Stimulated activated CD4-positive, alpha-beta T cell treated with anti-CD3 and anti-CD28 coated beads, Interleukin-4, amount 100 ng/mL, for 24 hours (primary cell): ENCODE measurements around the gene TSHR.

Experiments used
- DNase-seq: peaks from one replicate; pipeline ENCODE4 v3.0.0-alpha.2; 2020

TSHR gene

DNA sequence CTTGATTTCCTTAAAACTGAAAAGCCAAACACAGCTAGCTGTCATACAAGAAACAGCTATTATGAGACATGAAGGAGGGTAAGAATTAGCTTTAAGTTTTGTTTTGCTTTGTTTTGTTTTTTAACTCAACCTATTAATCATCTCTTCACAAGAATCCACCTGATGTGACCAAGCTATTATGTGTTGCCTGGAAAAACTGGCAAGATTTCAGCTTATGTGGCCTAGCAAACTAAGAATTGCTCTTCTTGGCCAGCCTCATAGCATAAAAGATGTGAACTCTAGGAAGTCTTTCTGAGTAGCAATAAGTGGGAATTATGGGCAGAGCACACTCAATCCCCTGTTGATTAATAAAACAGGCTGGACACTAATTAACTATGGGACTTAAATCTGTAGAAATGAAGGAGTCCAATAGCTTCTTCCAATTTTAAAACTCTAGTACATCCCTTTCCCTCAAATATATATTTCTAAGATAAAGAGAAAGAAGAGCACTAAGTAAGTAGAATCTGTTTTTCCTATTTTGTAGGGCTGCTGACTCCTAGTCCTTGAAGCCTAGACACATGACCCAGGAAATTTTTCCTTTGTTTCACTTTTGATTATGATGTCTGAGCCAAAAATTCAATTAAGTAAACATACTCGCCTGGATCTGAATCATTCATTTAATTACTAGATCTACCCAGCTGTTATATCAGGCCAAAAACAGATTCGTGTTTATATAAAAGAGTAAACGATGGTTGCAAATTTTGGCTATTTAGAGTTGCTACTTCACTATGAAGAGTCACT is 189.6 kb downstream of the TSHR start:
- DNase-seq = no peak

DNA sequence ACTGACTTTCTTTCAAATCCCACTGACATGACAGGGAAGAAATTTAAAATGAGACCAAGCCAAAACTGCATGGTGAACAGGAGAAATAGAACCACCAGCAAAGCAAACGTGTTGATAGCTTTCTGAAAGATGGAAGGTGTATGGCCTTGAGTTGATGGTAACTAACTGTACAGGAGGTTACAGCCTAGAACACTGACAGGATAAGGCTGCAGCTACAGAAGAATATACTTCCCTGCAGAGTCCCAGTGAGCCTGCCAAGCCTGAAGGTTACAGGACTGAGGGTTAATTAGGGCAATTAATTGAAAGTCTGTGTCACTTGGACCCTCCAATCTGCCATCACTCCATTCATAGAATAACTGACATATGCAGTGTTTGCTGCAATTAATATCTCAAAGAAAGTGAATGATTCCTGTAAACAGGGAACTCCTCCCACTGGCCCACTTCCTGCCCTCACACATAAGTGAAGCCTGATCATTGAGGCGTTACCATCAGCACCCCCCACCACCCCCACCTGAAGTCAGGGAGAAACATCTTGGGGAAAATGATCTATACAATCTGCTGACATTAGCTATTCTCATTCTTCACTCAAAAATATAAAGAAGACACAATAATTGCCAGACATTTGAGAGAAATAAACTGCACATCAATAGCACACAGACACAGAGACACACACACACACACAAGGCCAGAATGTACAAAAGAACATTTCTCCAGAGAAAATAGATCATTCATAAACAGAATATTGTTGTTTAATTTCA is 191.9 kb downstream of the TSHR start:
- no peak for DNase-seq

- no peak for DNase-seq
These were observed 193.2 kb downstream of the TSHR start for GRCh38 chr14:81148635-81149034.

DNA sequence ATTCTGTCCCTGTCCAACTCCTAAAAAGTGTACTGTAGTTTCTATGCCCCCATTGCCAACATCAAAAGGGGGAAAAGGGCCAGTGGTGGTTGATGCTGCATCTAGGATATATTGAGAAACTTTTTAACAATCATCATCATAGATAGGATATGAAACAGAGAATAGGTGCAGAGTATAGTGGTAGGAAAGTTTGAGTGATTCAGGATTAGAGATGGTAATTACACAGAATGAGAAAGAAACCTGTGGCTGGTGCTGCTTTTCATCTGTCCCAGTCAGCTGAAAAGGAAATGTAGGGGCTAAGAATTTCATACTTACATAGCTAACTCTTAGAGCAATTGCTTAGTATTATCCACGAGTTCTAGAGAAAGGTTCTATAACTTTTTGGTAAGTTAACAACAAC is 197.8 kb downstream of the TSHR start:
- DNase-seq = no peak

- no peak for DNase-seq
These were observed 202.0 kb downstream of the TSHR start for GRCh38 chr14:81157431-81157830.

GRCh38 chr14:81161088-81161487 is 205.7 kb downstream of the TSHR start:
- no peak for DNase-seq

DNA sequence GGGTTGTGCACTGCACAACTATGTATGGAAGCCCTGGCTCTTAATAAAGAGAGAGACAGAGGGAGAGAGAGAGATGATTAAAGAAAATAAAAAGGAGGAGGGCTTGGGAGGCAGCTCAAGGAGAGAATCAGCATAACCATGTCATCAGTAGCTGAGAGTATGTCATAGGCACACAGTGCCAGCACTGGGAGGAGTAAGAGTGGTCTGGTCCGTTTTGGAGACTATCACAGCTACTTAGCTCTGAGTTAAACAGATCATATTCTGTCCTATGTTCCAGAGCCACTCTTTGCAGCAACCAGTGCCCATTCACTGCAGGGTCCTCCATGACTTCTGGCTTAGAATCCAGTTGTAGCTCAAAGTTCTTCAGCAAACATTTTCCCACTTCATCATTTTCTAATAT is 206.3 kb downstream of the TSHR start:
- DNase-seq = no peak

- no peak for DNase-seq
These were observed 207.5 kb downstream of the TSHR start for GRCh38 chr14:81162941-81163340.

GRCh38 chr14:81164167-81164774 is 208.8 kb downstream of the TSHR start:
- DNase-seq = peak; percentile 67

GRCh38 chr14:81165188-81165587 is 209.8 kb downstream of the TSHR start:
- DNase-seq = no peak

DNA sequence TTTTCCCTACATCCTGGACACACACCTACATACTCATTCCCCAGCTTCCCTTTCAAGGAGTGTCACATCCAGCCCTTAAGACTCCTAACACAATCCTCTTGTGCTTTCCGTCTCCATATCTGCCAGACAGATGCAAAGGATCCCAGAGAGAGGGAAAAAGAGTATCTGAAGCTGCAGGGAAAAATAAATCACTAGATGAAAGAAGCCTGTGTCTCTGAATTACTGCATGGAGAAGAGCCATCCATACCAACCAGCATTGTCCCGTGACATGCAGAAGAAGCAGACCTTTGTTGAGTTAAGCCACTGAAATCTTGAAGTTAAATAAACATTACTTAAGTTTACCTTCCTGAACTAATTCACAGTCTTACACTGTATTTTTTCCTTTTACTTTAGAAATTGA is 210.7 kb downstream of the TSHR start:
- no peak for DNase-seq

DNA sequence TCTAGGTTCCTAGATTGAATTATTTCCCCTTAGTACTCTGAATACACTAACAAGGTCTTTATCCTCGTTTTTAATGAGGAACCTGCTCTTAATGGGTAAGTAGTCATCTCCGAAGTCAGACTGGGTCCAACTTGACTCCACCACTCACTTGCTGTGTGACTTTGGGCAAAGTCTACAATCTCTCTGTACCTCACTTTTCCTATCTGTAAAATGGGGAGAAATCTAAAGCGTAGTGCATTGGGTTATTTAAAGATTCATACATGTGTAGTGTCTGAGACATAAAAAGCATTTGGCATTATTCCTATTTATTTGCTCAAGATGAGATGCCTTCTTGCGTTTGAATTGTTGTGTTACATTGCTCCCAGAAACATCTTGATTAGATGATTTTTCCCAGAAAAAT is 213.8 kb downstream of the TSHR start:
- no peak for DNase-seq

GRCh38 chr14:81169711-81170103 is 214.3 kb downstream of the TSHR start:
- peak; percentile 8 for DNase-seq

DNA sequence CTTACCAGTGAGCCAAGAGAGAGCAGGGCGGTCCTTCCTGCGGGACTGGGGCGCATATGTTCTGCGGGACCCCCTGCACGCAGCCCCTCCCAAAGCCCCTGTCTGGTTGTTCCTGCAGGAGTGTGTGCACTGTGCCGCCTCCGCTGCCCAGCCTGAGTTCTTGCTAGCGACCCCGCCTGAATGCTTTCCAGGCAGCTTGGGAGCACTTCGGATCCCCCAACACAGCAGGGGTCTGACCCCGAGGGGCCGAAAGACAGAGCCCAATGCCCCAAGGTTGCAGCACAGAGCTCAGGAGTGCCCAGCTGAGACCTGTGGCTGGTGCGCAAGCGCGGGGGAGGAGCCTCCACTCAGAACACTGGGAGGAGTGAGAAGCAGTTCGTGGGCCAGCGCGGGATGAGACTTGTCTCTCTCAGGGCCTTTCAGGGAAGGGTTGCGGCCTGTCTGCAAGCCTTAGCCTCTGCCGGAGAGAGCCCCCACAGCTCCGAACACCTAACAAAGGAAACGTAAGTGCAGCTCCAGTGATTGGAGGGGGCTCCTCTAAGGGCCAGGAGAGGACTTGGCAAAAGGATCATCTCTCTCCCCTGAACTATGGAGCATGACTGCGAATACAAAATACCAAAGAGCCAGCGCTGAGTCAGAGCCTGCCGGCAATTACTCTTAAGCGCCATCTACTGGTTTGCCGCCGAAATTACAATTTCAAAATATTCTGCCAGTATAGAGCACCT is 214.8 kb downstream of the TSHR start:
- DNase-seq = peak; percentile 91

DNA sequence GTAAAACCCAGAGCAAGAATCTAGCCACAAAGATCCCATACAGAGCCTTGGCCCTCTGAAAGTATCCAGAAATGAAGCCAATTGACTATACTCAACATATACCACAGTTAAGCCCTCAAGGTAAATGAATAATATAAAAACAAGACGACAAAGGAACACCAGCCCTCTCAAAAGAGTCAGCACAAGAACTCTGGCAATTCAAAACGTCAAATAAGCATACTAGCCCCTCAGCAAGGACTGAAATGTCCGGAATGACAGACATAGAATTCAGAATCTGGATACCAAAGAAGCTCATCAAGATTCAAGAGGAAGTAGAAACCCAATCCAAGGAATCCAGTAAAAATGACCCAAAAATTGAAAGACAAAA is 215.4 kb downstream of the TSHR start:
- no peak for DNase-seq

GRCh38 chr14:81172353-81172752 is 216.9 kb downstream of the TSHR start:
- DNase-seq = no peak

DNA sequence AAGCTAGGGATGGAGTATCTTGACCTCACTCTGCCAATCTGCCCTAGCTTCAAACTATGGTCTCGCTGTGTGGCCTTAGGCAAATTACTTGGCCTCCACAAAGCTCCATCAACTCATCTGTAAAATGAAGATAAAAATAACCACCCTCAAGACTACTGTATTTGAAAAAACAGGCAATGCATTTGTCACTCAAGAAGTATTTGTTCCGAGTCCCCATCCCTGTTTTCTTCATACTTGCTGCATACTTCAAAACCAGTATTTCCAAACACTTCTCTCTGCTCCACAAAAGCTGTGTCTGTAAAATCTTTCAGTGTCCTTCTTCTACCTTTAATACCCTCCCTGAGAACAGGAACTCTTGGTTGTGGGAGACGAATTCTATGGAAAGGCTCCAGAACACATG is 217.5 kb downstream of the TSHR start:
- DNase-seq = no peak

- DNase-seq = no peak
These were observed 220.8 kb downstream of the TSHR start for GRCh38 chr14:81176241-81176640.

DNA sequence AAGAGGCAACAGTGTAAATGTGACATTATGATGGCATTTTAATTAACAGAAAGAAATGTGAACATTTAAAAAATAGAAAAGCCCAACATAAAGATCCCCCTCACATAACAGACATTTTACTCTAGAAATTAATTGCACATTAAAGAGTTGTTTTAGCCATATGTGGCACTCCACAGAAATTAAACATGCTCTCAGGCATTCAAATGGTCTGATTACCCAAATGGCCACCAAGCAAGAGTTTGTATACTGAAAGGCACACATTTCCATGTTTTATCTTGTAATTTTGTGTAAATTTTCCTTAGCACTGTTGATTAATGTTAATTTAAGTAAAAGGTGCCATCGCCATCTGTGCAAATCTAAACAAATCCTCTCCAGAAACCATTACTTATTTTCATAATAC is 221.8 kb downstream of the TSHR start:
- DNase-seq = no peak

DNA sequence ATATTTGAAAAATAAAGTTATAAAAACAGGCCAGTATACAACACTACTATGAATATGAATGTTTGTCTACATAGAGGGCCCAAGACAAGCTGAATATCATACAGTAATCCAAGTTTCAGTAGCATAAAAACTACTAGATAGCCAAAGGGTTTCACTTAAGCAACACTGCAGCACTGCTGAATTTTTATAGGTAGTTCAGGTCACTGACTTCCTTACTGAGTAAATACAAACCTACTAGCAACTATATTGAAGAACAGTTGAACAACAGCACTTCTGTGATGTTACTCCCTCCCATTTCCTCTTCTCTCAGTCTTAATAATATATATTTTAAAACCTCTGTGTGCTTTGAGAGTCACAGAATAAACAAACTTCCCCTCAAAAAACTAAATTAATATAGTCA is 222.6 kb downstream of the TSHR start:
- DNase-seq = no peak

DNA sequence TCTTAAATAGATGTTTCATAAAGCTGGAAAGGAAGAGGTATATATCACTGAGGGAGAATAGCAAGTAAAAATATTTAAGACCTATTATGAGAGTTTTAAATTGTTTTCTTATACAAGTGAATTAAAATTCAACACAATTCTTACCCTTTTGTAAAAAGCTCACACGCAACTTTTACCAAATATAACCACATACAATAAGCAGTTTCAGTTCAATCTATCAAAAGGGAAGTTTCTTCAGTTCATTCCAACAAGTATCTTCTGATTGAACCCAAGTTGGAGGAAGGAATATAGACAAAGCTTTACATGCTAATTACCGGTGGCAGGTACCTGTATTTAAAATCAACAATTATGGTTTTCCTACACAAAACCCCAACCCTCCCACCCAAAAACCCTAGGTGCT is 224.2 kb downstream of the TSHR start:
- DNase-seq = no peak

- no peak for DNase-seq
These were observed 232.6 kb downstream of the TSHR start for GRCh38 chr14:81187832-81188522.

DNA sequence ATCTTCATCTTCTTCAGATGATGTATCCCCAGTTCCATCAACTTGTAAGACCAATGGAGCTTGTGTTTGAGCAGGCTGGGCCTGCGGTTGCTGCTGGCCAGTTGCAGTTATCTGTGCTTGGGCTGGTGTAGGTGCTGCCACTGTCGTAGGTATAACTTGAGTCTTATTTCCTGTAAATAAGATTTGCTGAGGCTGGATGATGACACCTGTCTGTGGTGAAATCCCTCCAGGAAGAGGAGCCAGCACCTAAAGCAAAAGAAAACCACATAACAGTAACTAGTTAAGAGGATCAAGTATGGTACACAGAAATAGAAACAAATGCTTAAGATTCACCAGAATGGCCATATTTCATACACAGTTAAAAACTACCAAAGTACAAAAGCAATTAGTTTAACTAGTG is 237.2 kb downstream of the TSHR start:
- DNase-seq = no peak
